Bone marrow (tissue), 2 donors: ENCODE measurements around the gene EPO.

Experiments
- DNase-seq, 2 donors: peaks; one replicate each; lab custom pipeline; 2025; lab: John Stamatoyannopoulos, UW

The EPO gene

GRCh38 chr7:100720279-100720670 lies at the start of gene EPO:
EPO (plus strand) TSS chr7:100720468; CDS start chr7:100720981, 513 bp downstream.
- no peak for DNase-seq

- no peak for DNase-seq
Observed at GRCh38 chr7:100671353-100672327, 48.6 kb upstream of the EPO start.

- peak; percentile 96 for DNase-seq
Observed at GRCh38 chr7:100673302-100673941, 46.8 kb upstream of the EPO start, which contains the start of gene GNB2. GNB2 (plus strand) TSS chr7:100673740; CDS start chr7:100676266, 2,526 bp downstream.

GRCh38 chr7:100673942-100674410 lies 46.3 kb upstream of the EPO start:
- DNase-seq, result peak in 1 of 2 donors; percentile 82

- DNase-seq, result peak; percentile 6 to 62
Observed at GRCh38 chr7:100674411-100675104, 45.7 kb upstream of the EPO start.

- DNase-seq, result no peak
Observed at GRCh38 chr7:100675105-100675451, 45.2 kb upstream of the EPO start.

DNA sequence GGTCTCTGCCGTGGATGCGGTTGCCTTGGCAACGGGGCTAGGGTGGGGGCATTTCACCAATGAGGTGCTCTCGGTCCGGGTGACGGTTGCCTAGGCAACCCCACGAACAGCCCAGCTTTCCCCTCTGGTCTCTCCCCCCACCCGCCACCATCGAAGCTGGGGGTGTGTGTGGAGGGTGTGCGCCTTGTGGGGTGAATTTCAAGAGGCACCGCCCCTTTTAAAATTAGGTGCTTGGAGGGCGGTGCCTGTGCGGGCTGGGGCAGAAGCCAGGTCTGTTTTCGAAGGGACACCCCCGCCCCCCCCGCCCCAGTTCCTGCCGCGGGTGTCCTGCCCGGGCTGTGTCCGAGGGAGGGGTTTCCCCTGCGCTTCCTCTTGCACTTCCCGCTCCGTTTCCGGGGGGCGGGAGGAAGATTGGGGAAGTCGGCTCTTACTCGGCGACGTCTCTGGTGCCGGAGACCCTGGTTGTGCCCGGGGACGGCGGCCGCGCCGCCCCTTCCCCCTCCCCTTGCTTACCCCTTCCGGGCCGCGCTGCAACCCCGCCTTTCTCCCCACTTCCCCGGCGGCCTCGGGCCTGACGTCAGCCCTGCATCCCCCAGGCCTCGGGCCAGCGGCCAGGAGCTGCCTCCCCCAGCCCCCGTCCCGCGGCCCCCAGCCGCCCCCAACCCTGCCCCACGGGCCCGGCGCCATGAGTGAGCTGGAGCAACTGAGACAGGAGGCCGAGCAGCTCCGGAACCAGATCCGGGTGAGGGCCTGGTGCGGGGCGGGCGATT lies 44.5 kb upstream of the EPO start:
- DNase-seq, result peak; percentile 53 to 56

GRCh38 chr7:100676501-100677306 lies 43.6 kb upstream of the EPO start:
- DNase-seq, result no peak

DNA sequence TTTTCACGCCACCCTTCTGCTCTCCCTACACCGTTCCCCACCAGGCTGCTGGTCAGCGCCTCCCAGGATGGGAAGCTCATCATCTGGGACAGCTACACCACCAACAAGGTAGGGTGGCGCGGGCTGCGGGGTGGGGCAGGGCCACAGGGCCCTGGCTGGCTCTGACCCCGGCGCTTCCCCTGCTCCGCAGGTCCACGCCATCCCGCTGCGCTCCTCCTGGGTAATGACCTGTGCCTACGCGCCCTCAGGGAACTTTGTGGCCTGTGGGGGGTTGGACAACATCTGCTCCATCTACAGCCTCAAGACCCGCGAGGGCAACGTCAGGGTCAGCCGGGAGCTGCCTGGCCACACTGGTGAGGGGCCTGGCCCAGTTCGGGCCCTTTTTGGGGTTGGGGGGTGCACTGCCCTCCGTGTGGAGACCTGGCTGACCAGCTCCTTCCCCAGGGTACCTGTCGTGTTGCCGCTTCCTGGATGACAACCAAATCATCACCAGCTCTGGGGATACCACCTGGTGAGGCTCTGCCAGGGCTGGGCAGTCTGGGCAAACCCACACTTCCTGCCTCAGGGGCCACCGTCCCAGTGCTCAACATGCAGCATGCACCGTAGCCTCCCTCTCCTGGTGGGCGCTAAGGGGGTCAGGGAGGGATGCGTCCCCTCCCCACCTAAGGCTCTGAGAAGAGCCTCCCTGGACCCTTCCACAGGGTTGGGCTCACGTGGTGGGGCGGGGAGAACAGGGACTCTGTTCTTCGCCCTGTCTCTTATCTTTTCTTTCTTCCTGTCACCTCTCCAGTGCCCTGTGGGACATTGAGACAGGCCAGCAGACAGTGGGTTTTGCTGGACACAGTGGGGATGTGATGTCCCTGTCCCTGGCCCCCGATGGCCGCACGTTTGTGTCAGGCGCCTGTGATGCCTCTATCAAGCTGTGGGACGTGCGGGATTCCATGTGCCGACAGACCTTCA lies 42.7 kb upstream of the EPO start:
- DNase-seq, result no peak

DNA sequence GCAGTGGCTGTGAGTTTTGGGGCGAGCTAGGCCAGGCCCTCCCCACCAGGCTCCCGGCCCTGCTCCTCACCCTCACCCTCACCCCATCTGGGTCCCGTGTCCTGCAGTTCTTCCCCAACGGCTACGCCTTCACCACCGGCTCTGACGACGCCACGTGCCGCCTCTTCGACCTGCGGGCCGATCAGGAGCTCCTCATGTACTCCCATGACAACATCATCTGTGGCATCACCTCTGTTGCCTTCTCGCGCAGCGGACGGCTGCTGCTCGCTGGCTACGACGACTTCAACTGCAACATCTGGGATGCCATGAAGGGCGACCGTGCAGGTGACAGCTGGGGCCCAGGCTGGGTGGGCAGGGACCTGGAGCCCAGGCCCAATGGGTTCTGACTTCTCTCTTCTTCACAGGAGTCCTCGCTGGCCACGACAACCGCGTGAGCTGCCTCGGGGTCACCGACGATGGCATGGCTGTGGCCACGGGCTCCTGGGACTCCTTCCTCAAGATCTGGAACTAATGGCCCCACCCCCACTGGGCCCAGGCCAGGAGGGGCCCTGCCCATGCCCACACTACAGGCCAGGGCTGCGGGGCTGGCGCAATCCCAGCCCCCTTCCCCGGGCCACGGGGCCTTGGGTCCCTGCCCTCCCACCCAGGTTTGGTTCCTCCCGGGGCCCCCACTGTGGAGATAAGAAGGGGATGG lies 41.8 kb upstream of the EPO start:
- DNase-seq, result no peak

DNA sequence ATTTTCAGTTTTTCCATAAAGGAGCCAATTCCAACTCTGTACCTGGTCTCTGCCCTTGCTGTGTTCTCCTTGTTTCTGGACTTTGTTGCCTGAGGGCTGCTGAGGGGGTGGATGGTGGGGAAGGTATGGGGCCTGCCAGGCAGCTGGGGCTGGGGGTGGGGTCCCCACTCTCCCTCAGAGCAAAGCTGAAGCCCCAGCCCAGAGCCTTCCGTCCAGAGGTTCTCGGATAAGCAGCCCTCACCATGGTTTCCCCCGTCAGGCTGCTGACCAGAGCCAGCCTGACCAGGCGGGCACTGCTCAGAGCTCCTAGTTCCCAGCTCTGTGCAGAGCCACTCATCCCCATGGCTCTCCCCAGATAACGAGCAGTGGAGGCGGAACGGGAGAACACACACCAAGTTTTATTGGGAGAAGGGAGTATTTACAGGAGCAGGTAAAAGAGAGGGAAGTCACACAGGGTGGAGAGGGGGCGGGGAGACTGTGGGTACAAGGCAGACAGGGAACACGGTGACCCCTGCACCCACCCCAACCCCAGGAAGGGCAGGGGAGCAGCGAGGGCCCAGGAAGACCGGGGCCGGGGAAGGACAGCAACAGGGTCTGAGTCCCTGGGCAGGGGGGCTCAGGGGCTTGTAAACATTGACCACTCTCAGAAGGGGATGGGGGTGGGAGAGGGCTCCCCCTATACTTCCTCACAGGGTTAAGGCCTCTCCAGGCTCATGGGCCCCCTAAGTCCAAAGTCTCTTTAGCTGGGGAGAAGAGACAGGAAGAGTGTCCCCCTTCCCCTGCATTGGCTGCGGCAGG lies 40.9 kb upstream of the EPO start:
- DNase-seq, result no peak

DNA sequence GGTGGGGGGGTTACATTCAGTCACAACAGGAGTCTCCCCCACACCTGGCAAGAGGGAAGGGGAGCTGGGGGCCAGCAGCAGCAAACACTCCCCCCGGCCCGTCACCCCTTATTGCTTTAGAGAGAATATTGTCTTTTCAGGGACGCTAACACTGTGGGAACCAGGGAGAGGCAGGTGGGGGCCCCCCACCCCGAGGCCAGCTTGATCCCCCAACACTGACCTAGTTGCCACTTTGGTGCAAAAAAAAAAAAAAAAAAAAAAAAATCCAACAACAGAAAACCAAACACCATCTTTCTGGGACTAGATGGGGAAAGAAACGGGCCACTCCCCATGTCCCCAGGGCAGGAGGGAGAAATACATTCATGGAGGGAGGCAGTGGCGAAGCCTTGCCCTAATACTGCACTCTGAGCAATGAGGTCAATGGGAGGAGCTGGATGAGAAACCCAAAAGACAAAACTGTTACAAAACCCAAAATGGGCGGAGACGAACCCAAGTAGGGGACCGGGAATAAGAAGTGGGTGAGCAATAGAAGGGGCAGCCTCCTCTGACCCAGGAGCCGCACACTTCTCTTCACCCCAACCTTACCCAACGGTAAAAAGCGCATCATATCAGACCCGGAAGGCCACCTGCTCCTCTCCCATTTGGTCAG lies 40.2 kb upstream of the EPO start:
- no peak for DNase-seq

- no peak for DNase-seq
Observed at GRCh38 chr7:100680576-100681271, 39.5 kb upstream of the EPO start.

DNA sequence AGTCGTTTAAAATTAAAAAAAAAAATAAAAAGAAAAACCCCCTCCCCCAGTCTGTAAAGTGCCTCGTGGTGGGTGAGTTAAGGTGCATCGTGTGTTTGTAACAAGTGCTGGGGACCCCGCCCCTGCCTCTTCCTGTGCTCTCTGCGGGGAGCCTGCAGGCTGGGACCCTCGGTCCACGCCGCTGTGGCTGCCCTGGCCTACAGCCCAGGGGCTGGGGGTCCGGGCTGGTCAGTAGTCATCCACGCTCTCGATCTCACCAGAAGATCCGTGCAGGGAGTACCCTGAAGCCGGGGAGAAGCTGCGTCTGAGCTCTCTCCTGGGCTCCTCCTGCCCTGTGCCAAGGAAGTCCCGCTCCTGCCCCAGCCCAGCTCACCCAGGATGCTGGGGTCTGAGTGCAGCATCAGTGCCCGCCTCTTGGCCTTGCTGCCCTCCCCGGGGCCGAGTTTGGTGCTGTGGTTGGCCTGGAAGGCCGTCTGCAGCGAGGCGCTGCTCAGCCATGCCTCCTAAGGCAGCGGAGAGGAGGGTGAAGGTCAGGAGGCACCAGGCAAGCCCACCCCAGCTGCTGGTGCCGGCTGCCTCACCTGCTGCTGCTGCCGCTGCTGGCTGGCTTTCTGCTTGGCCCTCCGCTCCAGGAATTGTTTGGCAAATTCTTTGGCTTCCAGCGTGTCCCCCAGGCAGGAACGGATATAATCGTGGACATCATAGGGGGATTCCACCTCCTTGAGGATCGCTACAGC lies 38.6 kb upstream of the EPO start:
- DNase-seq, result no peak

GRCh38 chr7:100682228-100682741 lies 38.0 kb upstream of the EPO start:
- DNase-seq, result no peak
